Lower leg skin (tissue), 4 donors: Measurements from ENCODE around the gene RAMP2. TPM values are rescaled to one million over a fixed set of nuclear protein-coding genes. Genes with fewer than 3 reads are reported as not detected.

Experiments used
- DNase-seq, 2 donors: peaks; one replicate each; pipeline ENCODE4 v3.0.0-alpha.2; 2019; ENCODE audit warnings: low spot score in 2 of 2
- H3K4me3 ChIP-seq: fragments of 200-600 bp; sonication (generic); 2 replicates; pipeline ENCODE4 v1.5.1; 2017; ENCODE audit warnings: mild to moderate bottlenecking, low read depth; ENCODE audit not compliant: poor library complexity, severe bottlenecking
- POLR2A ChIP-seq, 2 donors: fragments of 450-650 bp; IDR thresholded peaks; one replicate each; pipeline ENCODE4 v1.6.1; 2016 to 2017; ENCODE audit warnings: antibody characterized with exemption in 2 of 2, mild to moderate bottlenecking in 1 of 2, moderate library complexity in 1 of 2
- WGBS, 2 donors: methylation state at CpG; one replicate each; pipeline ENCODE4 v1.1.5; 2018; 5-methylcytosine and 5-hydroxymethylcytosine counted together
- intact Hi-C: fragments of 100-400 bp; cut with DNase I; formaldehyde crosslinking; loops from one replicate; pipeline ENCODE4 v1.15.0; 2023; ENCODE audit warnings: low total_unique reads
- total RNA-seq, 4 donors: library from RNA; depleted of rRNA; stranded (reverse); fragments of >200 nt; gene quantifications; one replicate each; pipeline ENCODE4 v1.1.0, GENCODE V29; 2016
- TF ChIP-seq, protein P1 (sequence below), 3 donors: fragments of 450-650 bp; IDR thresholded peaks; one replicate each; pipeline ENCODE4 v1.5.1; 2016; ENCODE audit warnings: antibody characterized with exemption in 3 of 3, mild to moderate bottlenecking in 3 of 3, moderate library complexity in 2 of 3

RAMP2 gene
- total RNA-seq, 4 donors from 2014 or later: 9.6 to 34.2 (median 12.0) TPM

DNA sequence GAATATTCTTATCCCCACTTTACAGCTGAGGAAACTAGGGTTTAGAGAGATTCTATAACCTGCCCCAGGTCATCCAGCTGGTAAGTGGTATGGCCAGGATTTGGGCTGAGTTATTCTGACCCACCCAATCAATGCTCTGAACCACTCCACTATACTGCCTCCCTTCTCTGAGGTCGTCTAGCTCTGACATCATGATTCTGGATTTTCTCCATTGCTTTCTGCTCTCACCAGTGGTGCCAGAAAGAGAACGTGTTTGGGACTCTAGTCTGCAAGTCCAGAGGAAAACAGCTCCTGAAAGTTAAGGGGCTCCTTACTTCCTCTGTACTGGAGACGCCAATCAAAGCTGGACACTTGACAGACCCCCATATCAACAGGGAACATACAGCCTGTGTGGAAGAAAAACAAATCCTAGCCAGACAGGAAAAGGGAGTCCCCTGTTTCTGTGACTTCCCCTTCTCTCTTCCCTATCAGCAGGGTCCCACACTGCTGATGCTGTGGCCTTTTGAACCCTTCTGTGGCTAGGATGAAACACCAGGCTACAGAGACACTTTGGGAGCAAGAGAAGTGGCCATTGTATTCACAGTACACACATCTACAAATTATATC is 10.2 kb upstream of the RAMP2 start:
- intact Hi-C loops: no loop called here
- no peak overlapping the region for H3K4me3 ChIP-seq
- DNase-seq: no peak
- no peak for TF ChIP-seq POLR2A (IDR thresholded peaks at IDR 0.05)
- TF ChIP-seq, protein P1, sequence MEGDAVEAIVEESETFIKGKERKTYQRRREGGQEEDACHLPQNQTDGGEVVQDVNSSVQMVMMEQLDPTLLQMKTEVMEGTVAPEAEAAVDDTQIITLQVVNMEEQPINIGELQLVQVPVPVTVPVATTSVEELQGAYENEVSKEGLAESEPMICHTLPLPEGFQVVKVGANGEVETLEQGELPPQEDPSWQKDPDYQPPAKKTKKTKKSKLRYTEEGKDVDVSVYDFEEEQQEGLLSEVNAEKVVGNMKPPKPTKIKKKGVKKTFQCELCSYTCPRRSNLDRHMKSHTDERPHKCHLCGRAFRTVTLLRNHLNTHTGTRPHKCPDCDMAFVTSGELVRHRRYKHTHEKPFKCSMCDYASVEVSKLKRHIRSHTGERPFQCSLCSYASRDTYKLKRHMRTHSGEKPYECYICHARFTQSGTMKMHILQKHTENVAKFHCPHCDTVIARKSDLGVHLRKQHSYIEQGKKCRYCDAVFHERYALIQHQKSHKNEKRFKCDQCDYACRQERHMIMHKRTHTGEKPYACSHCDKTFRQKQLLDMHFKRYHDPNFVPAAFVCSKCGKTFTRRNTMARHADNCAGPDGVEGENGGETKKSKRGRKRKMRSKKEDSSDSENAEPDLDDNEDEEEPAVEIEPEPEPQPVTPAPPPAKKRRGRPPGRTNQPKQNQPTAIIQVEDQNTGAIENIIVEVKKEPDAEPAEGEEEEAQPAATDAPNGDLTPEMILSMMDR (IDR thresholded peaks at IDR 0.05): no peak
- WGBS, 2 donors: 30 to 37% methylated on average over 3 of the region's 3 CpGs

DNA sequence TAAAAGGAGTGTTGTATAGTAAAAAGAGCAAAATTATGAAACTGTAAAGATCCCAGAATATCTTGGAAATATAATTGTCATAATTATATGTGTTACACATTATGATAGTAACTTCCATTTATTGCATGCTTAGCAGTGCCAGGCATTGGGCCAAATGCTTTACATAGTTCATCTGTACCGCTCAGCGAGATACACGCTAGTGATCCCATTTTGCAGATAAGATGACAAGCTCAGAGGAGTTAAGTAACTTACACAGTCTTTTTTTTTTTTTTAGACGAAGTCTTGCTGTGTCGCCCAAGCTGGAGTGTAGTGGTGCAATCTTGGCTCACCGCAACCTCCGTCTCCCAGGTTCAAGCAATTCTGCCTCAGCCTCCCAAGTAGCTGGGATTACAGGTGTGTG is 9.4 kb upstream of the RAMP2 start:
- H3K4me3 ChIP-seq: no peak overlapping the region
- intact Hi-C loops: no loop called here
- WGBS, 2 donors: 70 to 75% methylated on average over 7 of the region's 7 CpGs
- no peak for TF ChIP-seq POLR2A (IDR thresholded peaks at IDR 0.05)
- TF ChIP-seq, protein P1 (IDR thresholded peaks at IDR 0.05): no peak
- DNase-seq: no peak

DNA sequence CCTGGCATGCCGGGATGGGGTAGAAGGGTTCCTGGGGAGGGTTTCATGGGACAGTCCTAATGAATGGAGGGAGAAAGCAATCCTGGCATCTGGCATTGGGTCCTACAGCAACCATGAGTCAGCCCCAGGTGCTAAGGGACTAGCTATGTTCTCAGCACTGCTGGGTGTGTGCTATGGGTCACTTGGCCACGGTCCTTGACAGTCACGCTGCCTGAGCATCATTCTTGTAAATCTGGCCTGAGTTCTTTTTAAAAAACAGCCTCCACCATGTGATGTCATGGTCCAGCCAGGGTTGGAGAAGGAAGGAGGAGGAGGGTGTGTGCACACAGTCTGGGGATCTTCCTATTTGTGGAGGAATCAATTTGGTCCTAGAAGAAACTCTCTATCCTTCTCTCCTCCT is 6.2 kb upstream of the RAMP2 start:
- 49 to 92% methylated on average over 3 of the region's 3 CpGs for WGBS, 2 donors
- TF ChIP-seq, protein P1 (IDR thresholded peaks at IDR 0.05): no peak
- TF ChIP-seq POLR2A (IDR thresholded peaks at IDR 0.05): no peak
- peak; percentile 83 to 94 for DNase-seq
- H3K4me3 ChIP-seq: no peak overlapping the region
- intact Hi-C loops: no loop called here

DNA sequence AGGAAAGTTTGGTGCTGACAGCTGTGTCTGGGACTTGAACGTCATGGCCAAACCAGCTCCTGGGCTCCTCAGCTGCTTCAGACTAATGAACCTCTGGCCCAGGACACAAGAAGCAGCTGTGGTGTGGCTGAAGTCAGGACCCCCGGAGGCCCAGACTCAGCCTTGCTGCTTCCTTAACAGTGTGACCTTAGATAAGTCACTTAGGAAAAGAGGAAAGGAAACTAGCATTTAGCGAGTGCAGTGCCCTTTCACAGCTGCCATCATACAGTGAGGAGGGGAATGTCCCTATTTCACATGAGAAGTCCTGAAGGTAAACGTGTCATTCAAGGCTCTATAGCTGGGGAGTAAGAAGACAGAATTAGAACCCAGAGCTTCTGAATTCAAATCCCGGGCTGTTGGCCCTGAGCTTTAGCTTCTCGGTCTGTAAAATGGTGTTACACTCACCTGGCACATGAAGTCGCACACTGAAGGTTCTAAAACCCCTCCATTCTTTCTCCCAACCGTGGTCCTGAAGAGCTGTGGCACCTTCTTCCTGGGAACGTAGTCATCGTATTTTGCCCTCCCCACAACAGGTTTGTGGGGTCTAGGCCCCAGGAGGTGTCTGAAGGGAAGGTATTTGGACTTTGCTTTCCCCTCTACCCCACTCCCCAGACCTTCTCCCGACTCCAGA is 910 bp upstream of the RAMP2 start:
- 54 to 66% methylated on average over 11 of the region's 11 CpGs for WGBS, 2 donors
- no peak for TF ChIP-seq POLR2A (IDR thresholded peaks at IDR 0.05)
- TF ChIP-seq, protein P1 (IDR thresholded peaks at IDR 0.05): no peak
- no peak overlapping the region for H3K4me3 ChIP-seq
- DNase-seq: no peak
- intact Hi-C loops: loop anchor here (5.0 kb wide), 1 partner anchor 33 kb away; no protein-coding TSS in a partner anchor

DNA sequence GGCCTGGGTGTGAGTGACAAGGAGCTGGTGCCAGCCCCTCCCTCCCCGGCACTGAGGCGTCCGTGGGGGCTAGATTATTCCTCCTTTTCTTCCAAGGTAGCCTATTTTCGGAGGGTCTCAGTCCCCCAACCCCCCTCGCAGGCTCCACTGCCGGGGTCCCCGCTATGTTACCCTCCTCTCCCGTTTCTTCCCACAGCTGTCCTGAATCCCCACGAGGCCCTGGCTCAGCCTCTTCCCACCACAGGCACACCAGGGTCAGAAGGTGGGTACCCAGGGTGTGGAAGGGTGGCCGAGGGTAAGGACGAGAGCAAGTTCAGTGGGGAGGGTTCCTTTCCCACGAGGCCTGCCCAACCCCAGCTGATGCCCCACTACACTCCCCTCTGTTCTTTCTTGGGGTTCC is 611 bp downstream of the RAMP2 start:
- DNase-seq: no peak
- TF ChIP-seq, protein P1 (IDR thresholded peaks at IDR 0.05): no peak
- no peak for TF ChIP-seq POLR2A (IDR thresholded peaks at IDR 0.05)
- WGBS, 2 donors: 30 to 47% methylated on average over 12 of the region's 12 CpGs
- intact Hi-C loops: loop anchor here (5.0 kb wide), 1 partner anchor 34 kb away; no protein-coding TSS in a partner anchor
- peak overlapping the region; percentile 21 for H3K4me3 ChIP-seq
